Cardiac septum (tissue), 1 donor: ENCODE measurements around the gene BSX. TPM values are rescaled to one million over a fixed set of nuclear protein-coding genes. Genes with fewer than 3 reads are reported as not detected.

Source experiments
- DNase-seq: peaks from one replicate; pipeline ENCODE4 v3.0.0-alpha.2; 2020; ENCODE audit warnings: low spot score
- intact Hi-C: fragments of 100-400 bp; cut with DNase I; formaldehyde crosslinking; loops from one replicate; pipeline ENCODE4 v1.14.0; 2022
- long read RNA-seq: library from polyadenylated mRNA; unstranded; transcript quantifications from one replicate; pipeline ENCODE4 v2.0.0, GENCODE V29; 2021
- total RNA-seq: library from RNA; stranded (reverse); fragmentation: NEBNext Ultra II Directional; extraction: Animal tissue kit (Norgen Biotek cat#: 25700); gene quantifications from one replicate; pipeline ENCODE4 v1.2.1, GENCODE V29; 2021
- donor health status: DM: no; HTN: no; CAD: no.

The BSX gene
- total RNA-seq: not detected
- long read RNA-seq: 0 reads

GRCh38 chr11:122981388-122982264 is at the start of gene BSX:
BSX (minus strand) TSS chr11:122981834; CDS start chr11:122981671, 163 bp downstream.
- intact Hi-C loops: no loop called here
- DNase-seq: no peak

GRCh38 chr11:123030517-123030916 is 48.9 kb upstream of the BSX start:
- intact Hi-C loops: no loop called here
- no peak for DNase-seq

- intact Hi-C loops: loop anchor here (10.0 kb wide), 1 partner anchor 106 kb away; no protein-coding TSS in a partner anchor
- no peak for DNase-seq
These were observed 39.3 kb upstream of the BSX start for GRCh38 chr11:123020968-123021367.

- intact Hi-C loops: no loop called here
- no peak for DNase-seq
These were observed 37.1 kb upstream of the BSX start for GRCh38 chr11:123018702-123019101.

- peak; percentile 5 for DNase-seq
- intact Hi-C loops: no loop called here
These were observed 29.9 kb upstream of the BSX start for GRCh38 chr11:123011510-123011909.

GRCh38 chr11:123006860-123007542 is 25.4 kb upstream of the BSX start:
- intact Hi-C loops: no loop called here
- no peak for DNase-seq

GRCh38 chr11:123000721-123001120 is 19.1 kb upstream of the BSX start:
- no peak for DNase-seq
- intact Hi-C loops: no loop called here

- intact Hi-C loops: no loop called here
These were observed 17.2 kb upstream of the BSX start for GRCh38 chr11:122998727-122999366.

GRCh38 chr11:122995526-122995925 is 13.9 kb upstream of the BSX start:
- DNase-seq: no peak
- intact Hi-C loops: no loop called here

More at GRCh38 chr11:122998727-122999366, 17.2 kb upstream of the BSX start:
- no peak for DNase-seq

- DNase-seq: no peak
- intact Hi-C loops: no loop called here
These were observed 2.8 kb upstream of the BSX start for GRCh38 chr11:122984186-122985011.

- intact Hi-C loops: no loop called here
- DNase-seq: no peak
These were observed 2.0 kb upstream of the BSX start for GRCh38 chr11:122983438-122984185.

GRCh38 chr11:122979815-122980595 is 1.6 kb downstream of the BSX start:
- DNase-seq: no peak
- intact Hi-C loops: no loop called here

GRCh38 chr11:122979103-122979814 is 2.4 kb downstream of the BSX start:
- no peak for DNase-seq
- intact Hi-C loops: no loop called here

- intact Hi-C loops: no loop called here
- no peak for DNase-seq
These were observed 3.4 kb downstream of the BSX start for GRCh38 chr11:122978299-122978620.

GRCh38 chr11:122977470-122978298 is 4.0 kb downstream of the BSX start:
- intact Hi-C loops: no loop called here

GRCh38 chr11:122976734-122977469 is 4.7 kb downstream of the BSX start:
- intact Hi-C loops: no loop called here
- DNase-seq: no peak

More at GRCh38 chr11:122977470-122978298, 4.0 kb downstream of the BSX start:
- DNase-seq: no peak
